Neural cell (in vitro differentiated cells): Measurements from ENCODE around the gene VSIG10L. TPM values are rescaled to one million over a fixed set of nuclear protein-coding genes. Genes with fewer than 3 reads are reported as not detected.

Experiments
- H2AFZ ChIP-seq: fragments of 200-600, 300-800 bp; sonication (generic), shearing (Covaris generic); 2 replicates; pipeline ENCODE4 v1.6.0; 2014; ENCODE audit warnings: low read depth, mild to moderate bottlenecking, antibody characterized with exemption, low read length, moderate library complexity
- H3F3A ChIP-seq: fragments of 200-600 bp; shearing (Covaris generic); 2 replicates; pipeline ENCODE4 v1.6.1; 2016; ENCODE audit warnings: mild to moderate bottlenecking, moderate library complexity, mixed read lengths, antibody characterized with exemption, low read length; ENCODE audit not compliant: insufficient read depth, poor library complexity, severe bottlenecking
- H3K27ac ChIP-seq: fragments of 200-600, 300-800 bp; sonication (generic), shearing (Covaris generic); 2 replicates; pipeline ENCODE4 v1.5.1; 2014; ENCODE audit warnings: mild to moderate bottlenecking, low read length, moderate library complexity
- H3K27me3 ChIP-seq: fragments of 300-800, 200-600 bp; sonication (generic), shearing (Covaris generic); 2 replicates; pipeline ENCODE4 v1.6.0; 2014; ENCODE audit warnings: mild to moderate bottlenecking, low read depth, low read length, moderate library complexity; ENCODE audit not compliant: insufficient read depth
- H3K36me3 ChIP-seq: fragments of 300-800, 200-600 bp; sonication (generic), shearing (Covaris generic); 2 replicates; pipeline ENCODE4 v1.5.1; 2014; ENCODE audit warnings: mild to moderate bottlenecking, antibody characterized with exemption, low read length, moderate library complexity; ENCODE audit not compliant: insufficient read depth
- H3K4me2 ChIP-seq: fragments of 300-800, 200-600 bp; sonication (generic), shearing (Covaris generic); 2 replicates; pipeline ENCODE4 v1.6.0; 2014; ENCODE audit warnings: mild to moderate bottlenecking, low read length
- H3K4me3 ChIP-seq: fragments of 300-800, 200-600 bp; sonication (generic), shearing (Covaris generic); 2 replicates; pipeline ENCODE4 v1.5.1; 2014; ENCODE audit warnings: mild to moderate bottlenecking, low read length, moderate library complexity
- H3K79me2 ChIP-seq: fragments of 200-600 bp; shearing (Covaris generic); replicated peaks from 2 replicates; pipeline ENCODE4 v1.6.0; 2014; ENCODE audit warnings: mild to moderate bottlenecking, low read length, moderate library complexity; ENCODE audit not compliant: insufficient read depth
- H3K9ac ChIP-seq: fragments of 300-800, 200-600 bp; sonication (generic), shearing (Covaris generic); 2 replicates; pipeline ENCODE4 v1.6.1; 2016; ENCODE audit warnings: mild to moderate bottlenecking, low read length, mixed read lengths
- H3K9me2 ChIP-seq: fragments of 200-600 bp; shearing (Covaris generic); 2 replicates; pipeline ENCODE4 v1.6.1; 2016; ENCODE audit warnings: mild to moderate bottlenecking, low read length, mixed read lengths; ENCODE audit not compliant: insufficient read depth
- H3K9me3 ChIP-seq: fragments of 200-600, 300-800 bp; sonication (generic), shearing (Covaris generic); 2 replicates; pipeline ENCODE4 v1.6.1; 2016; ENCODE audit warnings: mild to moderate bottlenecking, mixed run types, low read length, moderate library complexity, mixed read lengths
- H4K20me1 ChIP-seq: fragments of 200-600 bp; shearing (Covaris generic); 2 replicates; pipeline ENCODE4 v1.6.1; 2016; ENCODE audit warnings: mild to moderate bottlenecking, mixed run types; ENCODE audit not compliant: insufficient read depth
- CTCF ChIP-seq: fragments of 450-650 bp; IDR thresholded peaks from 2 replicates; pipeline ENCODE4 v1.5.1; 2014; ENCODE audit warnings: antibody characterized with exemption, mild to moderate bottlenecking, moderate library complexity; ENCODE audit not compliant: poor library complexity, severe bottlenecking
- EP300 ChIP-seq: fragments of 450-650 bp; conservative IDR thresholded peaks from 2 replicates; pipeline ENCODE4 v1.6.1; 2014; ENCODE audit warnings: antibody characterized with exemption, mild to moderate bottlenecking, moderate library complexity; ENCODE audit not compliant: poor library complexity, severe bottlenecking
- EZH2 ChIP-seq: fragments of 200-600, 300-800 bp; shearing (Covaris generic), sonication (generic); IDR thresholded peaks from 2 replicates; pipeline ENCODE4 v1.6.1; 2014; ENCODE audit warnings: antibody characterized with exemption, low read length, borderline replicate concordance, mild to moderate bottlenecking; ENCODE audit not compliant: insufficient read depth, poor library complexity, severe bottlenecking
- MXI1 ChIP-seq: fragments of 450-650 bp; conservative IDR thresholded peaks from 2 replicates; pipeline ENCODE4 v1.6.1; 2014; ENCODE audit warnings: antibody characterized with exemption, mild to moderate bottlenecking; ENCODE audit not compliant: poor library complexity, severe bottlenecking
- POLR2AphosphoS5 ChIP-seq: IDR thresholded peaks from 2 replicates; pipeline ENCODE4 v1.6.1; 2012
- RAD21 ChIP-seq: fragments of 450-650 bp; conservative IDR thresholded peaks from 2 replicates; pipeline ENCODE4 v1.6.1; 2014; ENCODE audit warnings: antibody characterized with exemption, mild to moderate bottlenecking, moderate library complexity
- REST ChIP-seq: IDR thresholded peaks from 2 replicates; pipeline ENCODE4 v1.6.1; 2012; ENCODE audit warnings: borderline replicate concordance
- SMC3 ChIP-seq: fragments of 450-650 bp; conservative IDR thresholded peaks from 2 replicates; pipeline ENCODE4 v1.6.1; 2014; ENCODE audit warnings: antibody characterized with exemption, mild to moderate bottlenecking, moderate library complexity; ENCODE audit not compliant: poor library complexity
- TAF1 ChIP-seq: IDR thresholded peaks from 2 replicates; pipeline ENCODE4 v1.6.1; 2012; ENCODE audit warnings: low read depth
- polyA plus RNA-seq: library from polyadenylated mRNA; depleted of rRNA; stranded (reverse); fragments of >200 nt; gene quantifications from 2 replicates; pipeline ENCODE4 v1.2.3, GENCODE V29; 2014

The VSIG10L gene
- polyA plus RNA-seq, 1 donor from 2014 or later, result 2.3 TPM

- H3K36me3 ChIP-seq, result no peaks in the 10 kb centered on the region
- H3K9me3 ChIP-seq, result no peaks in the 10 kb centered on the region
- H3K4me2 ChIP-seq, result no peak overlapping the region
- H3K27ac ChIP-seq, result no peak overlapping the region
- no peak for TF ChIP-seq CTCF
- TF ChIP-seq EP300, result no peak
- no peak for TF ChIP-seq MXI1
- no peak for TF ChIP-seq RAD21
- TF ChIP-seq SMC3, result no peak
- no peaks in the 10 kb centered on the region for H3K27me3 ChIP-seq
- H3K9me2 ChIP-seq, result no peaks in the 10 kb centered on the region
- H3F3A ChIP-seq, result no peaks in the 10 kb centered on the region
- H3K79me2 ChIP-seq, result no peaks in the 10 kb centered on the region
- no peaks in the 10 kb centered on the region for H4K20me1 ChIP-seq
- H2AFZ ChIP-seq, result no peak overlapping the region
- no peak overlapping the region for H3K4me3 ChIP-seq
- H3K9ac ChIP-seq, result no peak overlapping the region
These were observed 16.0 kb upstream of the VSIG10L start for GRCh38 chr19:51357952-51358351.

- H3K79me2 ChIP-seq, result no peaks in the 10 kb centered on the region
- H3K27ac ChIP-seq, result no peak overlapping the region
- H3K36me3 ChIP-seq, result no peaks in the 10 kb centered on the region
- no peaks in the 10 kb centered on the region for H3K9me2 ChIP-seq
- H3K9me3 ChIP-seq, result no peaks in the 10 kb centered on the region
- no peak overlapping the region for H2AFZ ChIP-seq
- no peak overlapping the region for H3K4me3 ChIP-seq
- H3K4me2 ChIP-seq, result no peak overlapping the region
- H3K27me3 ChIP-seq, result no peaks in the 10 kb centered on the region
- TF ChIP-seq SMC3 (no peak), POLR2AphosphoS5 (no peak), CTCF (no peak), TAF1 (no peak), EZH2 (no peak), RAD21 (no peak), EP300 (no peak), MXI1 (no peak), REST (no peak)
- no peaks in the 10 kb centered on the region for H4K20me1 ChIP-seq
- H3F3A ChIP-seq, result no peaks in the 10 kb centered on the region
- no peak overlapping the region for H3K9ac ChIP-seq
These were observed 14.3 kb upstream of the VSIG10L start for GRCh38 chr19:51356159-51356801.
